ENCODE measurements around the gene STRIP2. TPM values are rescaled to one million over a fixed set of nuclear protein-coding genes. Genes with fewer than 3 reads are reported as not detected.

The STRIP2 gene
- total and polyA plus RNA-seq, 2 experiments from 2014 or later = 0.83 to 1.1 TPM

DNA sequence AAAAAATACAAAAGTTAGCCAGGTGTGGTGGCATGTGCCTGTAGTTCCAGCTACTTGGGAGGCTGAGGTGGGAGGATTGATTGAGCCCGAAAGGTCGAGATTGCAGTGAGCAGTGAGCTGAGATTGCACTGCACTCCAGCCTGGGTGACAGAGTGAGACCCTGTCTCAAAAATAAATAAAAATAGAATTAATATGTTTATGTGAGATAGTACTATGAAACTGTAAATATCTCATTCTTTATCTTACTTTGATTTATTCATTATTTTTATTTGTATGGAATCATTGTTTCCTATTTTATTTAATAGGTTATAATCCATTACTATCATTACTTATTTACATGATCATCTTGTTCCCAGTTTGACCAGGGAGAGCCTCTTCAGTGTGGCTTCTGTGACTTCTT is 41.0 kb upstream of the STRIP2 start:
- H3K9me3 ChIP-seq (ENCODE audit: low read depth) = no peaks in the 10 kb centered on the region
- H3K4me2 ChIP-seq = no peak overlapping the region
- no peaks in the 10 kb centered on the region for H3K4me1 ChIP-seq (ENCODE audit: insufficient read depth)
- H4K20me1 ChIP-seq (ENCODE audit: insufficient read depth, poor library complexity, severe bottlenecking) = no peaks in the 10 kb centered on the region
- H2AFZ ChIP-seq = no peak overlapping the region
- WGBS (ENCODE audit: low lambda C conversion rate, missing lambda C conversion rate) = 97% methylated on average over 2 of the region's 2 CpGs
- no peak overlapping the region for H3K27ac ChIP-seq
- no peaks in the 10 kb centered on the region for H3K27me3 ChIP-seq
- H3K79me2 ChIP-seq = no peaks in the 10 kb centered on the region
- TF ChIP-seq EZH2phosphoT487 (IDR thresholded peaks at IDR 0.05; ENCODE audit: low read depth, severe bottlenecking, unreplicated experiment) (no peak), EZH2 (IDR thresholded peaks at IDR 0.05; ENCODE audit: borderline replicate concordance) (no peak)
- TF ChIP-seq, protein P1, sequence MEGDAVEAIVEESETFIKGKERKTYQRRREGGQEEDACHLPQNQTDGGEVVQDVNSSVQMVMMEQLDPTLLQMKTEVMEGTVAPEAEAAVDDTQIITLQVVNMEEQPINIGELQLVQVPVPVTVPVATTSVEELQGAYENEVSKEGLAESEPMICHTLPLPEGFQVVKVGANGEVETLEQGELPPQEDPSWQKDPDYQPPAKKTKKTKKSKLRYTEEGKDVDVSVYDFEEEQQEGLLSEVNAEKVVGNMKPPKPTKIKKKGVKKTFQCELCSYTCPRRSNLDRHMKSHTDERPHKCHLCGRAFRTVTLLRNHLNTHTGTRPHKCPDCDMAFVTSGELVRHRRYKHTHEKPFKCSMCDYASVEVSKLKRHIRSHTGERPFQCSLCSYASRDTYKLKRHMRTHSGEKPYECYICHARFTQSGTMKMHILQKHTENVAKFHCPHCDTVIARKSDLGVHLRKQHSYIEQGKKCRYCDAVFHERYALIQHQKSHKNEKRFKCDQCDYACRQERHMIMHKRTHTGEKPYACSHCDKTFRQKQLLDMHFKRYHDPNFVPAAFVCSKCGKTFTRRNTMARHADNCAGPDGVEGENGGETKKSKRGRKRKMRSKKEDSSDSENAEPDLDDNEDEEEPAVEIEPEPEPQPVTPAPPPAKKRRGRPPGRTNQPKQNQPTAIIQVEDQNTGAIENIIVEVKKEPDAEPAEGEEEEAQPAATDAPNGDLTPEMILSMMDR (IDR thresholded peaks at IDR 0.05; ENCODE audit: poor library complexity) = no peak
- no peak overlapping the region for H3K4me3 ChIP-seq
- no peaks in the 10 kb centered on the region for H3K9me2 ChIP-seq (replicated peaks; ENCODE audit: insufficient read depth)
- no peaks in the 10 kb centered on the region for H3K36me3 ChIP-seq (replicated peaks; ENCODE audit: insufficient read depth, low read depth)
- DNase-seq (ENCODE audit: low spot score) = no peak

DNA sequence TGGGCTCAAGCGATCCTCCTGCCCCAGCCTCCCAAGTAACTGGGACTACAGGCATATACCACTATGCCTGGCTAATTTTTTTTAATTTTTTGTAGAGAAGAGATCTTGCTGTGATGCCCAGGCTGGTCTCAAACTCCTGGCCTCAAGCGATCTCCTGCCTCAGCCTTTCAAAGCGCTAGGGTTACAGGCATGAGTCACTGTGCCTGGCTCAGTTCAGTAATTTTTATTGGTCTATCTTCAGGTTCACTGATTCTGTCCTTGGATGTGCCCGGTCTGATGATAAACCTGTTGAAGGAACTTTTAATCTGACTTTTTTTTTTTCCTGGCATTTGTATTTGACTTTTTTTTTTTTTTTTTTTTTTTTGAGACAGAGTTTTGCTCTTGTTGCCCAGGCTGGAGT is 40.1 kb upstream of the STRIP2 start:
- H3K9me3 ChIP-seq (ENCODE audit: low read depth) = no peaks in the 10 kb centered on the region
- H2AFZ ChIP-seq = no peak overlapping the region
- WGBS (ENCODE audit: low lambda C conversion rate, missing lambda C conversion rate) = 96% methylated on average over 4 of the region's 4 CpGs
- H4K20me1 ChIP-seq (ENCODE audit: insufficient read depth, poor library complexity, severe bottlenecking) = no peaks in the 10 kb centered on the region
- TF ChIP-seq, protein P1 (IDR thresholded peaks at IDR 0.05; ENCODE audit: poor library complexity) = no peak
- TF ChIP-seq EZH2 (IDR thresholded peaks at IDR 0.05; ENCODE audit: borderline replicate concordance) (no peak), EZH2phosphoT487 (IDR thresholded peaks at IDR 0.05; ENCODE audit: low read depth, severe bottlenecking, unreplicated experiment) (no peak)
- H3K4me3 ChIP-seq = no peak overlapping the region
- no peaks in the 10 kb centered on the region for H3K79me2 ChIP-seq
- H3K9me2 ChIP-seq (replicated peaks; ENCODE audit: insufficient read depth) = no peaks in the 10 kb centered on the region
- DNase-seq (ENCODE audit: low spot score) = no peak
- no peak overlapping the region for H3K4me2 ChIP-seq
- H3K36me3 ChIP-seq (replicated peaks; ENCODE audit: insufficient read depth, low read depth) = no peaks in the 10 kb centered on the region
- no peaks in the 10 kb centered on the region for H3K27me3 ChIP-seq
- H3K27ac ChIP-seq = no peak overlapping the region
- H3K4me1 ChIP-seq (ENCODE audit: insufficient read depth) = no peaks in the 10 kb centered on the region

DNA sequence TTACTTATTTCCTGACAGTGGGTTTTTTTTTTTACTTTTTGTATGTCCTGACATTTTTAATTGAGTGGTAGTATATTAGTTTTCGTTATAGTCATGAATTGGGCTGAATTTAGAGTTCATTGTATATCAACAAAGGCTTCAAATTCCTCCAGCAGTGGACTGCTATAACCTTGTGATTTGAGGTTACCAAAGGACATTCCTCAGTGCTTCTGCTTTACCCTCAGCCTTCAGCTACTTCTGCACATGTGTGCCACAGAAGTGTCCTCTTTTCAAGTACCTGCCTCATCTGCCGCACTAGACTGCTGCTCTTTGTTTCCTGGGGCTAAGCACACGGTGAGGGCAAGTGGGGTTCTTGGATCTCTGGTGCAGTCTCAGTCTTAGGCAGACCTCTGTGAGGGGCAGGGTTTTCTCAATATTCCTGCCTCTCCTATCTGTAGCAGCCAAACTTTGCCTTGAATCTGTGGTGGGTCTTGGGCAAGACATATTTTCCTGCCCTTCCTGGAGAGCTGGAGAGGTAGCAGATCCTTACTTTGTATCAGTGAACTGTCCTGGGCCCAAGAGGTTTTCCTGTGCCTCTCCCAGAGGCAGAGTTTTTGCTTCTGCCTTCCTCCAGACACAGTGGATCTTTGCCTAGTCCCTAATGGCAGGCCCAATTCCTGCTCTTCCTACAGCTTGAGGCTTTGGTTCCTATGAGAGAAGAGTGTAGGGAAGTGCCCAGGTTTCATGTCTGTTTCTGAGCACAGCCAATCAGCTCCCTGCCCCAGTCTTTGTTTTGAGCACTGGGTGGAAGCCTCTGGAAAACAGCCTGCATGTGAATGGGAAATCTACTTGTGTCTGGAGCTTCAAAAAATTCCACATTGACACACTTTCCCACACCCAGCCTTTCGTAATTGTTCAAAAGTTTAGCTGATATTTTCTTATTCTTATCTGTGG is 39.0 kb upstream of the STRIP2 start:
- no peaks in the 10 kb centered on the region for H3K36me3 ChIP-seq (replicated peaks; ENCODE audit: insufficient read depth, low read depth)
- H4K20me1 ChIP-seq (ENCODE audit: insufficient read depth, poor library complexity, severe bottlenecking) = no peaks in the 10 kb centered on the region
- no peak for DNase-seq (ENCODE audit: low spot score)
- no peaks in the 10 kb centered on the region for H3K79me2 ChIP-seq
- no peaks in the 10 kb centered on the region for H3K27me3 ChIP-seq
- no peaks in the 10 kb centered on the region for H3K4me1 ChIP-seq (ENCODE audit: insufficient read depth)
- H2AFZ ChIP-seq = no peak overlapping the region
- WGBS (ENCODE audit: low lambda C conversion rate, missing lambda C conversion rate) = 82% methylated on average over 4 of the region's 4 CpGs
- TF ChIP-seq EZH2phosphoT487 (IDR thresholded peaks at IDR 0.05; ENCODE audit: low read depth, severe bottlenecking, unreplicated experiment) = no peak
- no peak for TF ChIP-seq EZH2 (IDR thresholded peaks at IDR 0.05; ENCODE audit: borderline replicate concordance)
- TF ChIP-seq, protein P1 (IDR thresholded peaks at IDR 0.05; ENCODE audit: poor library complexity) = no peak
- H3K4me2 ChIP-seq = no peak overlapping the region
- H3K27ac ChIP-seq = no peak overlapping the region
- no peaks in the 10 kb centered on the region for H3K9me3 ChIP-seq (ENCODE audit: low read depth)
- no peaks in the 10 kb centered on the region for H3K9me2 ChIP-seq (replicated peaks; ENCODE audit: insufficient read depth)
- H3K4me3 ChIP-seq = no peak overlapping the region
